Activated T-cell treated with anti-CD3 and anti-CD28 coated beads, Interleukin-2, amount 50 U/mL, for 4 hours (primary cell): ENCODE data around the gene PFN3. TPM values are rescaled to one million over a fixed set of nuclear protein-coding genes. Genes with fewer than 3 reads are reported as not detected.
A peak's percentile ranks its signal among the peaks of the same experiment; 100 is the strongest.

Experiments
- ATAC-seq, 2 donors: fragments of 200-7000 bp; cut with Tn5 transposase; one replicate each; pipeline ENCODE4 v1.10.0; 2021
- DNase-seq: peaks from one replicate; pipeline ENCODE4 v3.0.0-alpha.2; 2020
- H3K27me3 Mint-ChIP-seq: one replicate; pipeline ENCODE4 v1.8.0; 2021; ENCODE audit warnings: low read depth, mixed read lengths
- H3K36me3 Mint-ChIP-seq: one replicate; pipeline ENCODE4 v1.8.0; 2022; ENCODE audit warnings: mixed read lengths; ENCODE audit not compliant: insufficient read depth
- H3K4me1 Mint-ChIP-seq: one replicate; pipeline ENCODE4 v1.8.0; 2021; ENCODE audit warnings: low read depth, mixed read lengths
- H3K4me3 Mint-ChIP-seq: one replicate; pipeline ENCODE4 v1.8.0; 2021; ENCODE audit warnings: mild to moderate bottlenecking, moderate library complexity, mixed read lengths
- H3K9me3 Mint-ChIP-seq: one replicate; pipeline ENCODE4 v1.8.0; 2021; ENCODE audit warnings: mixed read lengths
- total RNA-seq, 3 donors: library from RNA; stranded (reverse); gene quantifications; one replicate each; pipeline ENCODE4 v1.2.1, GENCODE V29; 2021

PFN3 gene
- total RNA-seq, 3 donors from 2014 or later = not detected

DNA sequence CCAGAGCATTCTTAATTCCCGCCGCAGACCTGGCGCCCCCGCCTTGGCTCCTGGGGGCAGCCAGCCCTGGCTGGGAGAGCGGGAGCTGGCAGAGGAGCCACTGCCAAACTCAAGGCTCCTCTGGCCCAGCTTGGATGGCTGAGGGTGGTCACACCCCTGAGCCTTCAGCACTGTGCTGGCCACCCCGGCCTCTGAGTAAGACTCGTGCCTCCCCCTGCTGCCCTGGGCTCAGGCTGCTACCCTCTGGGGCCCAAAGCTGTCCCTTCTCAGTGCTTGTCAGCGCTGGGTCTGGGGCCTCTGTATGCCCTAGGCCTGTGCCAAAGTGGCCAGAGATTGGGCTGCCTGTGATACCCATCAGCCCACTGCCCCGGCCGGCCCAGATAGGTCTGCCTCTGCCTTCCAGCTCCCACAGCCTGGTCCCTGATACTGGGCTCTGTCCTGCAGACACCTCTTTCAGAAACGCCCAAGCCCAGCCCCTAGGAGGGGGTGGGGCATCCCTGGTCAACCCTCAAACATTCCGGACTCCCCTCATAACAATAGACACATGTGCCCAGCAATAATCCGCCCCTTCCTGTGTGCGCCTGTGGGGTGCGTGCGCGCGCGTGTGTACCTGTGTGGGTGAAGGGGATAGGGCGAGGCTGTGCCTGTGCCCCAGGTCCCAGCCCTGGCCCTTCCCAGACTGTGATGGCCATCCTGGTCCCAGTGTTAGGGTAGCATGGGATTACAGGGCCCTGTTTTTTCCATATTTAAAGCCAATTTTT is 41.8 kb upstream of the PFN3 start:
- no peak for ATAC-seq
- H3K9me3 Mint-ChIP-seq = no peaks in the 10 kb centered on the region
- H3K4me3 Mint-ChIP-seq = no peak overlapping the region
- no peaks in the 10 kb centered on the region for H3K27me3 Mint-ChIP-seq
- H3K36me3 Mint-ChIP-seq = peaks cover 26% of the 10 kb centered on the region
- H3K4me1 Mint-ChIP-seq = peaks cover 64% of the 10 kb centered on the region
- DNase-seq = no peak

DNA sequence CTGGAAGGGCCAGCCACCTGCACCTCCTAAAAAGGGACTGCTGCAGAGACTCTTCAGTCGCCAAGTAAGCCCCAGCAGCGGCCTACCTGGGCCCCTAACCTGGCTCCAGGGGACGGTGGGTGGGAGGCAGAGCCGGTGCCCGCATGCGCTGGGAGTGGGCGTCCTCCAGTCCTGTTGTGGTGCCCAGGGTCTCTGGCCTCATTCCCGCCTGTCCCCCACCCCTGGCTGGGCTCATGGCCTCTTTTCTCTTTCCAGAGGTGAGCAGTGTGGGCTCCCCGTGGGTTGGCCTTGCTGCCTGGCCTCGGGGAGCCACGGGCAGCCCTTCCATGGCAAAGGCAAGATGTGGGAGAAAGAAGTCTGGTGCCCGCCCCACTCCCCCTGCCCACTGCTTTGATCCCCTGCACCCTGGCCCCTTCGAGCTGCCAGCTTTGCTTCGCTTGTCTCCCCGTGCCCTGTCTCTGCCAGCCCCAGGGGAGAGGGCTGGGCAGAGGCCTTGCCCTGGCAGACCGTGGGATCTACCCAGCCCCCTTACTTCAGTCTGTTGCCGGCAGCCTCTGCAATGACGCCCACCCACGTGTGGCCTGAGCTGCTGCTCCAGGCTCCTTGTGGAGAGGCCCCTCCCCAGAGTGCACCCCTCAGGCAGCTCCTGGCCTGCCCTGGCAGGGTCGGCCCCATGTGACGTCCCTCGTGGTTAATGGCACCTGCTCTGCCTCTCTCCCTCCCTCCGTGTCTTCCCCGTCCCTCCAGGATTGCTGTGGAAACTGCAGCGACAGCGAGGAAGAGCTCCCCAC is 40.7 kb upstream of the PFN3 start:
- Mint-ChIP-seq H3K9me3 (no peaks in the 10 kb centered on the region), H3K27me3 (no peaks in the 10 kb centered on the region), H3K4me3 (no peak overlapping the region), H3K36me3 (peaks cover 31% of the 10 kb centered on the region), H3K4me1 (peaks cover 68% of the 10 kb centered on the region)
- ATAC-seq (no peak), DNase-seq (no peak)

DNA sequence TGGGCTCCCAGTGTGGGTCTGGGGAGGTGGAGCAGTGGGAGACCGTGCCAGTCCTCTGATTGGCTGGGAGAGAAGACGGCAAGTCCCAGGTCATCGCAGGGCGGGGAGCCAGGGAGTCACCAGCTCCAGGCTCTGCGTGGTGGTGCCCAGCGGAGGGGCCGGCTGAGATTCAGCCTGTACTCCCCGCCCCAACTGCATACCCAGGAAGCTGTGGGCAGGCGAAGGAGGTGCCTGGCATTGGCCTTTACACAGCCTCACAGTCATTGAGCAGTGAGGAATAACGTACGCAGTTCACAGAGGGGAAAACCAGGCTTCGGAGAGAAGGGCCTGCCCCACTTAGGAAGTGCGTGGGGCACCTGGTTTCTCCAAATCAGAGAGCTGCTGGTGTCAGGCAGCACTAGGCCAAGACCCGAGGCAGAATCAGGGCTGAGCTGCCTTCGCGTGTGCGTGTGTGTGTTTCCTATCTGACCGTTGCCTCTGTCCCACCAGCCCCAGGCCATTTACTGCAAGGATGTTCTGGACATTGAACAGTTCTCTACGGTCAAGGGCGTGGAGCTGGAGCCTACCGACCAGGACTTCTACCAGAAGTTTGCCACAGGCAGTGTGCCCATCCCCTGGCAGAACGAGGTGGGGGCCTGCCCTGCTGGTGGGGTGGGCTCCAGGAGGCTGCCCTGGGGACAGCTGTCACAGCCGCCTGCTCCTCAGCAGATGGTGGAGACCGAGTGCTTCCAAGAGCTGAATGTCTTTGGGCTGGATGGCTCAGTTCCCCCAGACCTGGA is 39.9 kb upstream of the PFN3 start:
- no peaks in the 10 kb centered on the region for H3K9me3 Mint-ChIP-seq
- DNase-seq (peak; percentile 50), ATAC-seq (peak; percentile 81 to 82)
- peak overlapping the region; percentile 38 for H3K4me3 Mint-ChIP-seq
- peaks cover 64% of the 10 kb centered on the region for H3K4me1 Mint-ChIP-seq
- no peaks in the 10 kb centered on the region for H3K27me3 Mint-ChIP-seq
- H3K36me3 Mint-ChIP-seq = peaks cover 31% of the 10 kb centered on the region

DNA sequence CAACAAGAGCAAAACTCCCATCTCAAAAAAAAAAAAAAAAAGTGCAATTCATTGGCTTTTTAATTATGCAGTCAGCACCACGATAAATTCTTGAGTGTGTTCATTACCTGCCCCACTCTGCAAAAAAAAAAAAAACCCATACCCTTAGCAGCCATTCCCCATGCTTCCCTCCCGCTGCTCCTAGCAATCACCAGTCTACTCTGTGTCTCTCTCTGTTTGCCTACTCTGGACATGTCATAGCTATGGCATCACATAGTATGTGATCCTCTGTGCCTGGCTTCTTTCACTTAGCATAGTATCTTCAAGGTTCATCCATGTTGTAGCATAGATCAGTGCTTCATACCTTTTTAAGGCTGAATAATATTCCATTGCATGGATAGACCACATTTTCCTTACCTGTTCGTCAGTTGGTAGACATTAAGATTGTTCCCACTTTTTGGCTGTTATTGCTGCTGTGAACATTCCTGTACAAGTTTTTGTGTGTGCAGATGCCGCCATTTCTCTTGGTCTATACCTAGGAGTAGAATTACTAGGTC is 39.1 kb upstream of the PFN3 start:
- H3K4me3 Mint-ChIP-seq = no peak overlapping the region
- ATAC-seq (no peak), DNase-seq (no peak)
- no peaks in the 10 kb centered on the region for H3K27me3 Mint-ChIP-seq
- H3K9me3 Mint-ChIP-seq = no peaks in the 10 kb centered on the region
- H3K4me1 Mint-ChIP-seq = peaks cover 62% of the 10 kb centered on the region
- H3K36me3 Mint-ChIP-seq = peaks cover 32% of the 10 kb centered on the region

DNA sequence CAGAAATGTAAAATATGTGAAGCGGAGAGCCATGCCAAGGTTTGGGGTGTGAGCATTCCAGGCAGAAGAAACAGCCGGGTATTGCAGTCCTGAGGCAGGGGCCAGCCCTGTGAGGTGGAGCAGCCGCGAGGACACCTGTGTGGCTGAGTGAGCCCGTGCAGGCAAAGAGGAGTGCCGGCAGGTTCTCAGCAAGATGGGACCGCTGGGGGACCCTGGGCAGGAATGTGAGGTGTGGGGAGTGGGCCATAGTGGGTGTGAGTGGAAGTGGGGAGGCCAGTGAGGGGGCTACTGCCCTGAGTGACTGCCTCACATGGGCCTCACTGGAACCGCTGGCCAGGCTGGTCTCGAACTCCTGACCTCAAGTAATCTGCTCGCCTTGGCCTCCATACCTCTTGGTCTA is 38.0 kb upstream of the PFN3 start:
- Mint-ChIP-seq H3K4me1 (peaks cover 62% of the 10 kb centered on the region), H3K36me3 (peaks cover 40% of the 10 kb centered on the region), H3K9me3 (no peaks in the 10 kb centered on the region), H3K4me3 (no peak overlapping the region), H3K27me3 (no peaks in the 10 kb centered on the region)
- DNase-seq (no peak), ATAC-seq (no peak)

DNA sequence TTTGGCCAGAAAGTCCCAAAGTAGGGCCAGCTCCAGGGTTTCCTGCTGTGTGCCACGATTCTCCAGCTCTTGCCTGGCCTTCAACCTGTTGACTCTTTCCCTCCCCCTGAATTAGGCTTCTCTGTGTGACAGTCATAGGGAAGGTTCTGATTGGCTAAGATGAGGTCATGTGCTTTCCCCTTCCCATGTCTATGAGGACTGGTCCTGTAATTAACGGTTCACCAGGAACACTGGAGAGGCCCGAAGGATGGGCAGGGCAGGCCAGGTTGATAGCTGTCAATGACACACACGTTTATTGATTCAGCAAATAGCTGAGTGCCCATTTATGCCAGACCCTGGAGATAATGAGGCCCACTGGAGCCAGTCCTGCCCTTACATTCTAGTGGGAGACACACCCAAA is 37.2 kb upstream of the PFN3 start:
- ATAC-seq = no peak
- Mint-ChIP-seq H3K27me3 (no peaks in the 10 kb centered on the region), H3K4me3 (no peak overlapping the region), H3K4me1 (peaks cover 69% of the 10 kb centered on the region), H3K36me3 (peaks cover 40% of the 10 kb centered on the region), H3K9me3 (no peaks in the 10 kb centered on the region)
- no peak for DNase-seq

DNA sequence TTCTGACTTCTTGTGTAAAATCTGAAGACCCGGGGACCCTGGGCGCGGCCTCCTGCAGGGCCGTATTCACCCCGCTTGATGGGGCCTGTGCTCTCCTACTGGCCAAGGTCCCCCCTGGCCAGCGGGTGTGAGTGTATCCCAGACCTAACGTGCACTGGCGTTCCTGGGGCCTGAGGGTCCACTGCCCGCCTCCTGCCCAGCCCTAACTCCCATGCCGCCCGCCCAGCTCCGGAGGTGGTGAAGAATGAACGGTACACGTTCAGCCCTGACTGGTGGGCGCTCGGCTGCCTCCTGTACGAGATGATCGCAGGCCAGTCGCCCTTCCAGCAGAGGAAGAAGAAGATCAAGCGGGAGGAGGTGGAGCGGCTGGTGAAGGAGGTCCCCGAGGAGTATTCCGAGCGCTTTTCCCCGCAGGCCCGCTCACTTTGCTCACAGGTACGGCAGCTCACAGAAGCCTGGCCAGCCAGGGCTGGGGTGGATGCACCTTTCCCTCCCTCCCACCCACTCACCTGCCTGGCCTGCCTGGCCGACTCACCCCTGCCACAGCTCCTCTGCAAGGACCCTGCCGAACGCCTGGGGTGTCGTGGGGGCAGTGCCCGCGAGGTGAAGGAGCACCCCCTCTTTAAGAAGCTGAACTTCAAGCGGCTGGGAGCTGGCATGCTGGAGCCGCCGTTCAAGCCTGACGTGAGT is 35.5 kb upstream of the PFN3 start:
- H3K36me3 Mint-ChIP-seq = peaks cover 34% of the 10 kb centered on the region
- DNase-seq (no peak), ATAC-seq (no peak)
- H3K27me3 Mint-ChIP-seq = no peaks in the 10 kb centered on the region
- no peaks in the 10 kb centered on the region for H3K9me3 Mint-ChIP-seq
- peaks cover 75% of the 10 kb centered on the region for H3K4me1 Mint-ChIP-seq
- H3K4me3 Mint-ChIP-seq = no peak overlapping the region

DNA sequence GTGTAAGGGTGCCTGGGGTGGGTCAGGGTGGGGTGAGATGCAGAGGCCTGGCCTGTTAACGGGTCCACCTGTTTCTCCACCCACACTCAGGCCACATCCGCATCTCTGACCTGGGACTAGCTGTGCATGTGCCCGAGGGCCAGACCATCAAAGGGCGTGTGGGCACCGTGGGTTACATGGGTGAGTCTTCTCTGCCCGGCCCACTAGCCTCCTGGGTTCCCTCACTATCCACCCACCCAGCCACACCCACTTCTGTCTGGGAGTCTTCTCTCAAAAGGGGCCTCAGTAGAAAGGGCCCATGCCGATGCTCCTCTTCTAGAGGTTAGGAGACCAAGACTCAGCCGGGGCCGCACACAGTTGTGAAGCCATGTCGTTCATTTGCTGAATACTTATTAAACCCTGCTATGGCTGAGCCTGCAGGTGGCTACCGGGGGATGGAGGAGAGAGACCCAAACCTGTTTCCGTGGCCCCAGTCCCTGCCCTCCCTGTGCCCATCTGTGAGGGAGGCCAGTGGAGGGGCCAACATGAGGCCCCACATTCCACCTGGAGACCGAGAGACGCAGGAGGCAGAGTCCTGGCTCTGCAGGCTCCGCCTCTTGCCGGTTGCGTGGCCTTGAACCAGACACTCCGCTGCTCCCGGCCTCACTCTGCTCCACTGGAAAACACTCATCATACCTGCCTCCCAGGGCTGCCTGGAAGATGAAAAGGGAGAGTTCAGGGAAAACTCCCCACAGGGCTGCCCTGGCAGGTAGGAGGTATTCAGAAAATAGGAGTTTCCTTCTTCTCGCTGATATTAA is 34.7 kb upstream of the PFN3 start:
- peaks cover 78% of the 10 kb centered on the region for H3K4me1 Mint-ChIP-seq
- no peaks in the 10 kb centered on the region for H3K27me3 Mint-ChIP-seq
- ATAC-seq (no peak), DNase-seq (no peak)
- H3K36me3 Mint-ChIP-seq = peaks cover 38% of the 10 kb centered on the region
- no peaks in the 10 kb centered on the region for H3K9me3 Mint-ChIP-seq
- no peak overlapping the region for H3K4me3 Mint-ChIP-seq

DNA sequence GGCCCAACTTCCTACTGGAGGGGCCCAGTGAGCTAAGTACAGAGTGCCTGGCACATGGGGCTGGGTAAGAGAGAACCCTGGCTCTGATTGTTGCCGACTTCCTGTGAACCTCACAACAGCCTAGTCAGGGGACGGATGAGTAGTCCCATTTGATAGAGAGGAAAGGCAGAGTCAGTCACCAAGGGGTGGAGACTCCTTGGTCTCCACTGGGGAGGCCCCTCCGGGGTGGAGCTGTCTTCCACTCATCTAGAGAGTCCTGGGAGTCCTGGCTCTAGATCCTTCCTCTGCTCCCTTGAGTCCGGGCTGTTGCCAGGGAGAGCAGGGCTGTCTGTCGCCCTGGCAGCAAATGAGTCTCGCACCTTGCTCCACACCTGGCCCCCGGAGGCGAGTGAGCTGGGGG is 34.0 kb upstream of the PFN3 start:
- ATAC-seq (peak; percentile 68 to 73), DNase-seq (peak; percentile 51)
- H3K4me1 Mint-ChIP-seq = peaks cover 78% of the 10 kb centered on the region
- peak overlapping the region; percentile 59 for H3K4me3 Mint-ChIP-seq
- H3K9me3 Mint-ChIP-seq = no peaks in the 10 kb centered on the region
- peaks cover 32% of the 10 kb centered on the region for H3K36me3 Mint-ChIP-seq
- no peaks in the 10 kb centered on the region for H3K27me3 Mint-ChIP-seq

DNA sequence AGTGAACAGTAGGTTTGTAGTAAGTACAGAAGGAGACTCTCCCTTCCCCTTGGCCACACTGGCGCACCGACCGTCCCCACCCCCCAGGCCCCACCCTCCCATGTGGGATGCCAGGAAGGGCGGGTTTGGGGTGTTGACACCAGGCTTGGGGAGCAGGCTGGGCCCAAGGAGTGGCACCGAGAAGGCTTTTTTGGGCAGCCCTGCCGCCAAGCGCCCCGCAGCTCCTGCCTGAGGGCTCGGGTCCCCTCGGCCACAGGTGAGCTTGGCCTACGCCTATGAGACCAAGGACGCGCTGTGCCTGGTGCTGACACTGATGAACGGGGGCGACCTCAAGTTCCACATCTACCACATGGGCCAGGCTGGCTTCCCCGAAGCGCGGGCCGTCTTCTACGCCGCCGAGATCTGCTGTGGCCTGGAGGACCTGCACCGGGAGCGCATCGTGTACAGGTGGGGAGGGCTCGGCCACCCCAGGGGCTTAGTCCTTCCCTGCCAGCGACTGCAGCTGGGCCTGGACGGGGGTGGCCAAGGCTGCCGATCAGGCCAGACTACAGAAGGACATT is 33.3 kb upstream of the PFN3 start:
- H3K4me3 Mint-ChIP-seq = no peak overlapping the region
- H3K36me3 Mint-ChIP-seq = peaks cover 35% of the 10 kb centered on the region
- DNase-seq = no peak
- ATAC-seq = no peak
- H3K4me1 Mint-ChIP-seq = peaks cover 82% of the 10 kb centered on the region
- no peaks in the 10 kb centered on the region for H3K9me3 Mint-ChIP-seq
- H3K27me3 Mint-ChIP-seq = no peaks in the 10 kb centered on the region

DNA sequence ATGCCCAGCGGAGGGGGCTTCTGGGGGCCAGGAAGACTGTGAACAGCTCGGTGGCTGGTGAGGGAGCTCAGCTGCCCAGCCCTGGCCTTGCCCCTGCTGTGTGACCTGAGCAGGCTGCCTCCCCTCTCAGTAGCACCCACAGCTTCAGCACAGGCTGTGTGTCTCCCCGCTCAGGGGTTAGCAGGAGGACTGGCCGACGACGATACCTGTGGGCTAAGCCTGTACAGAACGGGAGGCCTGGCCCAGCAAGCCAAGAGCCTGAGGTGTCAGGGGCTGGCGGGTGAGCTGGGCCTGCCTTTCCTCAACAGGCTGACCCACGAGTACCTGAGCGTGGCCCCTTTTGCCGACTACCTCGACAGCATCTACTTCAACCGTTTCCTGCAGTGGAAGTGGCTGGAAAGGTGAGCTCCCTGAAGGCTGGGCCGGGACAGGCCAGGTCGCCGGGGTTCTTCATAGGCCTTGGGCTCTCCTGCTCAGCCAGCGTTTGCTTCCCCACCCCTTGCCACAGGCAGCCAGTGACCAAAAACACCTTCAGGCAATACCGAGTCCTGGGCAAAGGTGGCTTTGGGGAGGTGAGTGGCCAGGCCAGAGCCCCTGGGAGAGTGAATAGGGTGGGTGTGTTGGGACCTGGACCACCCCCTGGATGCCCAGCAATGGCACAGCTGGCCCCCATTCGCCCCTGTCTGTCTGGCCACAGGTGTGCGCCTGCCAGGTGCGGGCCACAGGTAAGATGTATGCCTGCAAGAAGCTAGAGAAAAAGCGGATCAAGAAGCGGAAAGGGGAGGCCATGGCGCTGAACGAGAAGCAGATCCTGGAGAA is 32.6 kb upstream of the PFN3 start:
- ATAC-seq = no peak

DNA sequence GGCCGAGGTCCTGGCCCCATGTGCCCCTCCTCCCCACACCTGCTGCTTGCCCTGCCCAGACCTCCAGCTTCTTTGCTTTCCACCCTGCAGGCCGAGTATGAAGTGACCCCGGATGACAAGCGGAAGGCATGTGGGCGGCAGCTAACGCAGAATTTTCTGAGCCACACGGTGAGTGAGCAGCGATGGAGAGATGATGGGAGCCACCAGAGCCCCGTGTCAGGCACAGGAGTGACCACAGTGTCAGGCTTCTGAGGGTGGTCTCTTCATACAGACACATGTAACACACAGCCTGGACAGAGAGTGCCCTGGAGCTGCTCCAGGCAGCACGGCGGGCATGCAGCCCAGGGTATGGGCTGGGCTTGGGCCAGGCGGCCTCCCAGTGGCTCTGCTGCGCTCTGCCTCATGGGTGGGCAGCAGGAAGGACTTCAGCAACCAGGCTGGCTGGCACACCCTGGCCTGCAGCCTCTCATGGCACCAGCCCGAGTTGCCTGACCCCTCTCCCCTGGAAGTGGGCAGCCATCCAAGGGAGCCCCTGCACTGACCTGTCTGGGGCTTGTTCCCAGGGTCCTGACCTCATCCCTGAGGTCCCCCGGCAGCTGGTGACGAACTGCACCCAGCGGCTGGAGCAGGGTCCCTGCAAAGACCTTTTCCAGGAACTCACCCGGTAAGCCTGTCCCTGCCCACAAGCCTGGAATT is 31.8 kb upstream of the PFN3 start:
- peak; percentile 9 to 15 for ATAC-seq
- peaks cover 22% of the 10 kb centered on the region for H3K36me3 Mint-ChIP-seq
- peaks cover 80% of the 10 kb centered on the region for H3K4me1 Mint-ChIP-seq
- no peaks in the 10 kb centered on the region for H3K9me3 Mint-ChIP-seq
- DNase-seq = peak; percentile 37
- peak overlapping the region; percentile 87 for H3K4me3 Mint-ChIP-seq
- H3K27me3 Mint-ChIP-seq = no peaks in the 10 kb centered on the region

More for the DNA sequence above, 32.6 kb upstream of the PFN3 start:
- no peak for DNase-seq
- no peaks in the 10 kb centered on the region for H3K27me3 Mint-ChIP-seq
- no peaks in the 10 kb centered on the region for H3K9me3 Mint-ChIP-seq
- H3K4me3 Mint-ChIP-seq = peak overlapping the region; percentile 55
- H3K36me3 Mint-ChIP-seq = peaks cover 28% of the 10 kb centered on the region
- H3K4me1 Mint-ChIP-seq = peaks cover 81% of the 10 kb centered on the region
